Measurements from ENCODE around the gene SLC16A4.
"Not testable (repeated sequence)": the region's sequence is repeated elsewhere in the genome, so short reads cannot be mapped to it uniquely, and the experiment has no call there.

The SLC16A4 gene

GRCh38 chr1:110409316-110409715 lies 18.5 kb upstream of the SLC16A4 start:
- in situ Hi-C loops (cut with MboI; ENCODE audit: low sequenced_read_pairs), result no loop called here

- in situ Hi-C loops (cut with MboI; ENCODE audit: low sequenced_read_pairs), result no loop called here
These were observed 17.7 kb upstream of the SLC16A4 start for GRCh38 chr1:110408488-110408887.

DNA sequence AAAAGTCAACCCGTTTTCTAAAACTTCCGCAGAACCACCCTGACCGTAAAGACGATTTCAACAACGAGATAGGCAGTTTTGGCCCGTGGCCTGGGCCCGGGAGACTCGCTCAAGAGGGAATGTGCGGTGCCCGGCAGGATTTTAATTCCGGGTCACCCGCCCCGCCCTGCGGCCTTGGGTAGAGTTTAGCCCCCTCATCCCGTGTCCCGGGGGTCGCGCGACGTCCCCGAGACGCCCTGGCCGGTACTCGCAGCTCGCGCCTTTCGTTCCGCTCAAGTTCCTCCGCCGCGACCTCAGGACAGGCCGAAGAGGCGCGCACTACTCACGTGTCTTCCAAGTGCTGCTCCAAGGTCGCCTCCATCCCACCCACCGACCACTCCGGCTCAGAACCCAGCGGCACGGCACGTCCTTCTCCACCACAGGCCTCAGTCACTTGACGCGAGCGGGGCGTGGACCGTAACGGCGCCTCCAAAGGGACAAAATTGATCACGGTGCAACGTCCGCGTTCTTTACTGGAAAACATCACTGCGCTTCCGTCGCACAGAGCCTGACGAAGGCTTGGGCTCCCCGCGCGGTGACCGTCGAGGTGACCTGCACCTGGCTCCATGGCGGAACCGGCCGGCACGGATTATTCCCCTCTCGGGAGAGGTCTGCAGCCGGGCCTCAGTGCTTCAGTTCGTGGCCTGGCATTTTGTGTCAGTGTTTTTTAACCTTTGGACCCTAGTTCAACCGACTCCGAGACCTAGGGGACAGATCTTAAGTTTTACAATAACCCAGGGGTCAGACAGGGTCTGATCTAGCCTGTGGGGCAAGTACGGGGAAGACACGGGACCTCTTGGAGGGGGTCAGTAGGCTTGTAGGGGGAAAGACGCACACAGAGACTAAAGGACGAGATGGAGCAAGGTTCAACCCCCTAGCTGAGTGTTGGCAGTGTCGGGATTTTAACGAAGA lies 16.7 kb upstream of the SLC16A4 start, which contains the start of gene LAMTOR5:
Gene LAMTOR5, minus strand, starts transcription at position 435 of the 951 bp plus-strand sequence. Its CDS starts 74 bp downstream, at position 361.
- in situ Hi-C loops (cut with MboI; ENCODE audit: low sequenced_read_pairs), result no loop called here

- in situ Hi-C loops (cut with MboI; ENCODE audit: low sequenced_read_pairs), result not testable (repeated sequence)
These were observed 15.6 kb upstream of the SLC16A4 start for GRCh38 chr1:110406407-110406806.

- in situ Hi-C loops (cut with MboI; ENCODE audit: low sequenced_read_pairs), result no loop called here
These were observed 13.6 kb upstream of the SLC16A4 start for GRCh38 chr1:110404401-110404800.

GRCh38 chr1:110403805-110404204 lies 13.0 kb upstream of the SLC16A4 start:
- in situ Hi-C loops (cut with MboI; ENCODE audit: low sequenced_read_pairs), result no loop called here

DNA sequence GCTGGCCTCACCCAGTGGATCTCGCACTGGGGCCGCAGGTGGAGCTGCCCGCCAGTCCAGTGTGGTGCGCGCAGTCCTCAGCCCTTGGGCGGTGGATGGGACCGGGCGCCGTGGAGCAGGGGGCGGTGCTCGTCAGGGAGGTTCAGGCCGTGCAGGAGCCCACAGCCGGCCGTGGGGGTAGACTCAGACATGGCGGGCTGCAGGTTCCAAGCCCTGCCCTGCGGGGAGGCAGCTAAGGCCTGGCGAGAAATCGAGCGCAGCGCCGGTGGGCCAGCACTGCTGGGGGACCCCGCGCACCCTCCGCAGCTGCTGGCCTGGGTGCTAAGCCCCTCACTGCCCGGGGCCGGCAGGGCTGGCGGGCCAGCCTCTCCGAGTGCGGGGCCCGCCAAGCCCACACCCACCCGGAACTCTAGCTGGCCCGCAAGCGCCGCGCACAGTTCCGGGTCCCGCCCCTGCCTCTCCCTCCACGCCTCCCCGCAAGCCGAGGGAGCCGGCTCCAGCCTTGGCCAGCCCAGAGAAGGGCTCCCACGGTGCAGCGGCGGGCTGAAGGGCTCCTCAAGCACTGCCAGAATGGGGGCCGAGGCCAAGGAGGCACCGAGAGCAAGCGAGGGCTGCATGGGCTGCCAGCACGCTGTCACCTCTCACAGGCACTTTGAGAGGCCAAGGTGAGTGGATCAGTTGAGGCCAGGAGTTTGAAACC lies 5.6 kb upstream of the SLC16A4 start:
- in situ Hi-C loops (cut with MboI; ENCODE audit: low sequenced_read_pairs), result not testable (repeated sequence)

GRCh38 chr1:110394493-110394820 lies 3.6 kb upstream of the SLC16A4 start:
- in situ Hi-C loops (cut with MboI; ENCODE audit: low sequenced_read_pairs), result no loop called here

GRCh38 chr1:110393691-110394492 lies 3.1 kb upstream of the SLC16A4 start:
- in situ Hi-C loops (cut with MboI; ENCODE audit: low sequenced_read_pairs), result no loop called here

DNA sequence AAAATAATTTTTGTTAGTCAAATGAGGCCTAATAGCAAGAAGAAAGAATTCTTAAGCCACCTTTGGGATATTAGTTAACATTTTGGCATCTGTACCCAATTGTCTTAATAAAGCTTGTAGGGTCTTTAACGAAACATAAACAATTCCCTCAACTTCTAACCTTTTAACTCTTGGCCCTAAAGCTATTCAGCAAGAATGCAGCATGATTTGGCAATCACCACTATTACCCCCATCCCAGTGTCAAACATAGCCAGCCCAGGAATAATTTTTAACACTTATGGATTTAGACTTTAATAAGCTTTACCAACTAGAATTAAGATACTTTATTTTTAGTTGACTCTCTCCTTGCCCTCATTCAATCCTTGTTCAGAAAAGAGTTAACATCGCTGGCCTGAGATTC lies 2.5 kb upstream of the SLC16A4 start:
- in situ Hi-C loops (cut with MboI; ENCODE audit: low sequenced_read_pairs), result no loop called here

DNA sequence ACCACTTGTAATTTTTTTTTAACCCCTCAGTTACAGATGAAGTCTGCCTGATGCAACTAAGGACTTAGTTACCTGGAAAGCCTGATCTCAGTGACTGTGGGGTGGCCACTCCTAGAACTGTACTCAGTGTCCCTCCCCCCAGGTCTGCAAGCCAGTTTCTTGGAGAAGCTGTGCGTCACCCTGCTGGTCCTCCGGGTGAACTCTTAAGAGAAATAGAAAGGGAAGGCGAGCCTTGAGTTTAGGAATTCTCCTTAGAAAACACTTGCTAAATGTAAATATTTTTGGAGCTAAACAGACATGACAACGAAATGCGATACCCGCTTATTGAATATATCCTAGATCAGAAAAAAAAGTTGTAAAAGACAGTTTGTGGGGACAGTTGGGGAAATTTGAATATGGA lies 730 bp downstream of the SLC16A4 start:
- in situ Hi-C loops (cut with MboI; ENCODE audit: low sequenced_read_pairs), result no loop called here

- in situ Hi-C loops (cut with MboI; ENCODE audit: low sequenced_read_pairs), result no loop called here
These were observed 3.6 kb downstream of the SLC16A4 start for GRCh38 chr1:110387048-110387754.

GRCh38 chr1:110385369-110385768 lies 5.5 kb downstream of the SLC16A4 start:
- in situ Hi-C loops (cut with MboI; ENCODE audit: low sequenced_read_pairs), result no loop called here

GRCh38 chr1:110384581-110385321 lies 6.1 kb downstream of the SLC16A4 start:
- in situ Hi-C loops (cut with MboI; ENCODE audit: low sequenced_read_pairs), result no loop called here

GRCh38 chr1:110383251-110383990 lies 7.4 kb downstream of the SLC16A4 start:
- in situ Hi-C loops (cut with MboI; ENCODE audit: low sequenced_read_pairs), result no loop called here

DNA sequence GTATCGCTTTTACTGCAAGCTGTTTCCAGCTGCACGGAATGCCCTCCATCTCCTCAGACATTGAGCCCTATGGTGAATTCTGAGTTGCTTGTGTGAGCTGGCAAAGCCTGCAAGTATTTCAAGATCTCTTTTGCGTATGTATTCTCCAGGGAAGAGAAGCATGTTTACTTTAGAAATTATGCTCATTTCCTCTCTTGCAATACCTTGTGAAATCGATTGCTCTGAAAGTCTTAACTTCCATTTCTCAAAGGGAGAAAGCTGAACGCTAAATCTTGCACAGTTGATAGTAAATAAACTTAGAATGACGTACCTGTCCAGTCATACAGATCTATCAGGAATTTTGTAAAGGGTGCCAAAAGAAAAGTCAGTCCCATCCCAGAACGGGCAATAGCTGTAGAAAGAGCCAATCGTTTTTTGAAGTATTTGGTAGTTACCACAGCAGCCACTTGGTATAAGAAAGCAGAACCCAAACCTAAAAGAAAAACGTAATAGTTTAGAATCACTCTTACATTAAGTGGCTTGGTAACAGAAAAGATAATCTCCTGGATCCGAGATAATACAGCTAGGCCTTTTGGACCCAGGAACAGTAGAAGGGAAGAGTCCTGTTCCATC lies 10.0 kb downstream of the SLC16A4 start:
- in situ Hi-C loops (cut with MboI; ENCODE audit: low sequenced_read_pairs), result no loop called here

- in situ Hi-C loops (cut with MboI; ENCODE audit: low sequenced_read_pairs), result no loop called here
These were observed 15.3 kb downstream of the SLC16A4 start for GRCh38 chr1:110375490-110375889.

DNA sequence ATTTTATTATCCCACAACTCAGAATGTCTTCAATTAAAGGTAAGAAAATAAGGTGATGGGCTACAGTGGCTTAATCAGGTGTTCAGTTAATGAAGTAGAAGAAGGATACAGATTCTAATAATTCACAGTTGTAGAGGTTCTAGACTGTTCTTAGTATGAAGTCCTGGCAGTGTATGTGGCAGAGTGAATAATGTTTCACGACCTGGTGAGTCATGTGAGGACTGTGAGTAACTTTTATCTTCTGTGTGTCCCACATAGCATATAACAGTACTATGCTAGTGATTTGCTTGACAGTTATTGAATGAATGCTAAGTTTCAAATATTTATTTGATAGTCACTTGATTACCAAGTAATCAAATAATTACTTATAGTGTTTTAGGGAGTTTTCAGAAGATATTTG lies 20.0 kb downstream of the SLC16A4 start:
- in situ Hi-C loops (cut with MboI; ENCODE audit: low sequenced_read_pairs), result no loop called here

DNA sequence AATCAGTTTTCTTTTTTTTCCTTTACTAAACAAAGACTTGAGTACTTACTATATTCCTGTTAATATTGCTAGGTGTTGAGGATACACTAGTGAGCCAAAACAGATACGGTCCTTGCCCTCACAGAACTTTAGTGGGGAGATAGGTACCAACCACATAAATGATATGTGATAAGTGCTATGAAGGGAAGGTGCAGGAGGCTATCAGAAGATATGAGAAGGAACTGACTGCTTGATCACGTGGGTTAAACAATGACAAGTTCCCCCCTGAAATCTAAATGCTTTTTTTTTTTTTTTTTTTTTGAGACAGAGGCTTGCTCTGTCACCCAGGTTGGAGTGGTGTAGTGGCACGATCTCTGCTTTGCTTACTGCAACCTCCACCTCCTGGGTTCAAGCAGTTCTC lies 26.6 kb downstream of the SLC16A4 start:
- in situ Hi-C loops (cut with MboI; ENCODE audit: low sequenced_read_pairs), result no loop called here

All from hTERT RPE-1 (cell line).